GM18873 (cell line): ENCODE measurements around the gene ARHGEF17.

Source experiments
- ATAC-seq: cut with Tn5 transposase; IDR thresholded peaks from one replicate; pipeline ENCODE4 v1.9.1; 2021; ENCODE audit warnings: mild to moderate bottlenecking, moderate library complexity, moderate number of reproducible peaks; ENCODE audit not compliant: unreplicated experiment, low FRiP score

ARHGEF17 gene

DNA sequence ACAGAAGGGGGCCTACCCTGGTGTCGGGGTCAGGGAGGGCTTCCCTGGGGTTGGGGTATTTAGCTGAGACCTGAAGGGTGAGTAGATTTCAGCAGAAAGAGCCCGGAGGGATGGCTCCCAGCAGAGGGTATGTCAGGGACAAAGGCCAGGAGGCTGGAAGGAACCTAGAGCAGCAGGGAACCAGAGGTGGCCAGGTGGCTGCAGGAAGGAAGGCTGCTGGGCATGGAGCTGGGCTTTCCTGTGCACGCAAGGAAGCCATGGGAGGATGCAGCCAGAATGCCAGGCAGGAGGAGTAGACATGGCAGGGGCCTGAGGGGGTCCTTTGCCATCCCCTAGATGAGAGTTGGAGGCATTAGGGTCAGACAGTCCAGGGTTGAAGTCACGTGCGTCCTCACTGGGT, 40.8 kb downstream of the ARHGEF17 start:
- ATAC-seq, result no peak

DNA sequence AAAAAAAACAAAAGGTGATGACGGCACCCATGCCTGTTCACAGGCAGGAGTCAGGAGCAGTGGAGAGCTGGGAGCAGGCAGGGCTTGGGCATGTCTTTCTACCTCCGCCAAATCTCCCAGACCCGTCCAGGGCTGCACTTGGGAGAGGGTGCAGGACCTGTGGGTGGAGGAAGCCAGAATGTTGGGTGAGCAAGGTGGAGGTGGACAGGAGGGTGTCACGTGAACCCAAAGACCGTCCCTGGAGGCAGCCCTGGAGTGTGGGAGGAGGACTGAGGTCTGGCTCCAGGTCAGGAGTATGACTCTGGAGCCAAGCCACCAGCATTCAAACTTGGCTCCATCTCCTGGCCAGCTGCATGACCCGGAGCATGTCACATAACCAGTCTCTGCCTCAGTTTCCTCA, 41.6 kb downstream of the ARHGEF17 start:
- ATAC-seq, result no peak

DNA sequence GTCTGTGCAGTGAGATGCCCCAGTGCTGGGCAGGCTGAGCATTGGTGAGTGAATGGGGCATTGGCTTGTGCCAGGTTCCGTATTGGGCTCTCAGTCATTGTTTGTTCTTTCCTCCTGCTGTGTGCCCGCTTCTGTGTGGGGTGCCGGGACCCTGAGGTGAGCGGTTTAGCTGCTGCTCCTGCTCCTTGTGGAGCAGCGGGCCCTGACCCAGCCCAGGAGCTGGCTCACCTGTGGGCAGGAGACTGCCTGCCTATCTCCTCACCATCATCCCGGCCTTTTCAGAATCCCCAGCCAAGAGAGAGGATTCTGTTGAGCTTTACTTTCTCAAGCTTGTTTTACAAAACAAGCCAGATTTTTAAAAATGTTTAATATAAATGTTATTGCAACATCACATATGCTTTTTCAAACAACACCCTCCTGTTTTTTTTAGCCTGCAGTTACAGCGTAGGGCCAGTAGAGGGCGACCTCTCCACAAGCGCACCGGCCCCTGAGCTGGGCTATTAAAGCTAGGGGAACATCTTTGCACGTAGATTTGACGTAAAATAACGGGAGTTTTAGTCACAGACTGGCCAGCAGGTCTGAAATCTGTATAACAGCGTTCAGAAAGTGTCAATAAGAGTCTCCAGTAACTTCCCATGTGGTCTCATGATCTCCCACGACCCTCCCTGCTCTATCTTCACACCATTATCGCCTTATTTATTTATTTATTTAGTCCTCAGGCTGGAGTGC, 43.0 kb downstream of the ARHGEF17 start:
- no peak for ATAC-seq

DNA sequence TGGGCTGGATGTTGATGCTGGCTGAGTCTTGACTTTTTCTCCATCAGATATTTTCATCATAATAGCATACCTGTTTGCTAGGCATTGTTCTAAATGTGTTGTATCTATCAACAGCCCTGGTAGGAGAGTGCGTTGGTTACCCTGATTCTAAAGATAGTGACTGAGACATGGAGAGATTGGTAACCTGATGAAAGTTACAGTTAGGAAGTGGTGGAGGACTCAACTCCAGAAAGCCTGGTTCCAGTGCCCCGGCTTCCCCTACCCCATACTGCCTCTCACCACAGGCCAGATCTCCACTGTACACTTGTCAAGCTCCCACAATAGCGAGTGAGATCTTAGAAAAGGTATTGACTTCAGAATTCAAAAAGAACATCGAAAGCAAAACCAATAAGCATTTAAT, 45.3 kb downstream of the ARHGEF17 start:
- no peak for ATAC-seq

DNA sequence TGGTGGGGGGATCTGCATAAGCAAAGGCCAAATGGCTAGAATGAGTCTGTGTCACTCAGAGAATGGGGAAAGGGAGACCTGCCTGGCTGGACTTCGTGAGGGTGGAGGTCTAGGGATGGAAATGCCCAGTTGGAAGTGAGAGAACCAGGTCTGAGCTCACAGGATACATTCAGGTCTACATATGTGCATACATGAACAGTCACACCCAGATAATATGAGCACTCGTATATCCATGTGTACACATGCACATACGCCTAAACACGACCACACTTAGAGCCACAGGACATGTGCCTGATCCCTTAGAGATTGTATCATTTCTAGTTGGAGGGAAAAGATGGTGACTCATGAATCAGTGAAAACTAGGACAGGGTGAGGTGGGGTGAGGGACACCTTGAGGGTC, 47.0 kb downstream of the ARHGEF17 start:
- no peak for ATAC-seq

DNA sequence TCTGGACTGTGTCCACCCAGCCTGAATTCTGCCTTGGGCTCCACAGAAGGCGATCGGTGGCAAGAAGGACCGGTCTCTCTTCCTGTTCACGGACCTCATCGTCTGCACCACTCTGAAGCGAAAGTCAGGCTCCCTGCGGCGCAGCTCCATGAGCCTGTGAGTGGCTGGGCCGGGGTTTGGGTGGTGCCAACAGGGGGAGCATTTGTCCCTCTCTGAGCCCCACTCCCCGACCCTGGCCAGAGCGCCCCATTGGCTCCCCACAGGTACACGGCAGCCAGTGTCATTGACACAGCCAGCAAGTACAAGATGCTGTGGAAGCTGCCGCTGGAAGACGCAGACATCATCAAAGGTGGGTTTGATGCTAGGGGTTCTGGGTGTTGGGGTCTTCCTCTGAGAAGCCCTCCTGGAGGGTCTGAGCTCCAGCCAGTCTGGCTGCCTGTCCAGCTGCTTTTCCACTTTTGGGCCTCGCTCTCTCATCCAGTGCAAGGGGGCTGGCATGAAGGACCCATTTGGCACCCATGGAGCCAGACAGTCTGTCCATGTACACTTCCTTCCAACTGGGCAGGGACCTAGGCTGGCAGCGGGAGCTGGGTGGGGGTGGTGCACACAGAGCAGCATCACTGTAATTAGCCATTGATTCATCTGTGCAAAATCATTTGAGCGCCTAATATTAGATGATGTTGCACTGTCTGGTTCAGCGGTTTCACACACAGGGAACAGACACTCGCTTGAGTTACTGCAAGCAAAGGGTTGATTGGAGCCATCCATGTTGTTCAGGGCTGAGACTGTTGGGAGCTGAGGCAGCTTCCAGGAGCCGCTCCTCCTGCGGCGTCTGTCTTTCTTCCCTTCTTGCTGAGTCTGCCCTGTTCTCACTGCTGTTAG, 49.1 kb downstream of the ARHGEF17 start:
- no peak for ATAC-seq

DNA sequence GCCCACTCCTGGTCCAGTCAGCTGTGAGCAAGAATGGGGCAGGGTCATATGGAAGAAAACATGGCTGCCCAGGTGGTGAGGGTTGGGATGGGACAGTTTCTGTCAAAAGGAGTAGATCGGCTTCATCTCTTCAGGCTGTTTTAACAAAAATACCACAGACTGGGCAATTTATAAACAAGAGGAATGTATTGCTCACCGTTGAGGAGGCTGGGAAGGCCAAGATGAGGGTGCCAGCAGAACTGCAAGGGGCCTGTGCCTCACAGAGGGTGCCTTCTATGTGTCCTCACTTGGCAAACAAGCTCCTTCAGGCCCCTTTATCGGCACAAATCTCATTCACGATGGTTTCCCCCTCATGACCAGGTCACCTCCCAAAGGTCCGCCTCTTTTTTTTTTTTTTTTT, 50.0 kb downstream of the ARHGEF17 start:
- no peak for ATAC-seq

DNA sequence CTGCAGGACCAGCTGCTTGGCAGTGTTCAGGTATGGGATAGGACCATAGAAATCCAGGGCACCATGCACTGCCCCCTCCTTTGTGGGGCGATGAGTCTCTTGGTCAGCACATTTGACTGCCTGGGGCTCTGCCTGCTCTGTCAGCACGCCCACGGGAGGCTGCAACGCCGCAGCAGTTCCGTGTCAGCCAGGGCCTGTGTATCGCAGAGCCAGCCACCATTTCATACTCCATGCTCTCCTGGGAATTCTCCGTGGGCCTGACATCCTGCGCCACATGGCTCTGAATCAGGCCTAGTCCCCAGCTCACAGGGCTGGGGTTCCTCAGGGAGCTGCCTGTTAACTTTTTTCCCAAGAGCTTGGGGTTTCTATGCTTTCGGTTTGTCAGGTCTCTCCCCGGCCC, 51.3 kb downstream of the ARHGEF17 start:
- ATAC-seq, result no peak

DNA sequence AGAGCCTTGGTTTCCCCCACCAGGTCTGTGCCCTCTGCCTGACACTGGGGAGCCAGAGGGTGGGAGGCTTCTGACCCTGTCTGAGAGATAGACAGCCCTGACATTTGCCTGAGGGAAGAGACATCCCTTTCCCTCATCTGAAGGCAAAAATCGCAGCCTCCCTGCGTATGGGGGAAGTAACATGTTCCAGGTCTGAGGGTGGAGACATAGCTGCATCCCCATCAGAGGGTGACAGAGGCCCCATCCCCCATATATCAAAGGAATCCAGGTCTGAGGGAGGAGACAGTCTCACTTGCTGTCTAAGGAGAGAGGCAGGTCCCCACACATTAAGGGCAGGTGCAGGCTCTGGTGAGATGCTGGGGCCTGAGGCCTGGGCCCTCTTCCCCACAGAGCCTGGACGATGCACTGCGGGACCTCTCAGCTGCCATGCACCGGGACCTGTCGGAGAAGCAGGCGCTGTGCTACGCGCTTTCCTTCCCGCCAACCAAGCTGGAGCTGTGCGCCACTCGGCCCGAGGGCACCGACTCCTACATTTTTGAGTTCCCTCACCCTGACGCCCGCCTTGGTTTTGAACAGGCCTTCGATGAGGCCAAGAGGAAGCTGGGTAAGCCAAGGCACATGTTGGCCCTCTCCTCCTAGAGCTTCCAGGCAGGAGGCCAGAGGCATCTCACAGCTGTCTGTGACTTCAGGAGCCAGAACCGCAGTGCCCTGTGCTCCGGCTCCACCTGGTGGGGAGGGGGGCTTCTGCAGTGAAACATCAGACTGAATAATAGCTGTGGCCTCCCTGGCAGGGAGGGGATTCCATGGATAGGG, 52.1 kb downstream of the ARHGEF17 start:
- no peak for ATAC-seq

DNA sequence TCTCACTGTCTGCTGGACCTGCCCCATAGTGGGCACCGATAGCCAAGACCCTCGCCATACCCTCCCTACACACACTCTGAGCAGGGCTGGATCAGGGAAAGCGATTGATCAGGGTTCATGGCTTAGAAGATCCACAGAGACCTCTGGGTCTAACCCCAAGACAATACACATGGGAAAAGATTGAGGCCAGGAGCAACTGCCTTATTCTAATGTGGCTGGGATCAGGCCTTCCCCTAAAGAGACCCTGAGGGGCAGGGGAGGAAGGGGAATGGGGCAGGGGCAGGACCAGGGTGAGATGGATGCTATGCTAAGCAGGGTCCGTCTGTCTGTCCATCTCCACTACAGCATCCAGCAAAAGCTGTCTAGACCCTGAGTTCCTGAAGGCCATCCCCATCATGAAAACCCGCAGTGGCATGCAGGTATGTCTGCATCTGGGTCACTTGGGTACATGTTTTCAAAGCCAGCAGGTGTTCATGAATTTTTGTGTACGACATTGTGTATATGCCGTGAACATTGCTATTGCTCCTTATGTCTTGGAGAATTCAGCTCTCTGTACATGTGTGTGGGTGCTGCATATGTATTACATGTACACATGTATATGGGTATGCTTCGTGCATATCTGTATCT, 52.8 kb downstream of the ARHGEF17 start:
- ATAC-seq, result no peak

DNA sequence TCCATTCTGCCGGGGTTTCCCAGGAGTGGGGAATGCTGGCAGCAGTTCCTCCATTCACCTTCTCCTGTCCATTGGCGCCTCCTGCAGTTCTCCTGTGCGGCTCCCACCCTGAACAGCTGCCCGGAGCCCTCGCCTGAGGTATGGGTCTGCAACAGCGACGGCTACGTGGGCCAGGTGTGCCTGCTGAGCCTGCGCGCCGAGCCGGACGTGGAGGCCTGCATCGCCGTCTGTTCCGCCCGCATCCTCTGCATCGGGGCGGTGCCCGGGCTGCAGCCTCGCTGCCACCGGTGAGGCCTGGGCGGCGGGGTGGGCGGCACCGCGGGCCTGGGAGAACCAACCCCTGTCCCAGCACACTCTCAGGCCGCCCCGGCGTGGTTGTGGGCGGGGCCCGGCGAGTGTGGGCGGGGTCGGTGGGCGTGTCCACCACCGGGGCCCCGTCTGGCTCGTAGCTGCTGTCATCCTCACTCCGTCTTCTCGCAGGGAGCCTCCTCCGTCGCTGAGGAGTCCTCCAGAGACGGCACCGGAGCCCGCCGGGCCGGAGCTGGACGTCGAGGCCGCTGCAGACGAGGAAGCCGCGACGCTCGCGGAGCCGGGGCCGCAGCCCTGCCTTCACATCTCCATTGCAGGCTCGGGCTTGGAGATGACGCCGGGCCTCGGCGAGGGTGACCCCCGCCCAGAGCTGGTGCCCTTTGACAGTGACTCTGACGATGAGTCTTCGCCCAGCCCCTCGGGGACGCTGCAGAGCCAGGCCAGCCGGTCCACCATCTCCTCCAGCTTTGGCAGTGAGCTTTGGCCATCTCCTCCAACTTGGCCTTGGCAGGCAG, 54.1 kb downstream of the ARHGEF17 start:
- no peak for ATAC-seq

DNA sequence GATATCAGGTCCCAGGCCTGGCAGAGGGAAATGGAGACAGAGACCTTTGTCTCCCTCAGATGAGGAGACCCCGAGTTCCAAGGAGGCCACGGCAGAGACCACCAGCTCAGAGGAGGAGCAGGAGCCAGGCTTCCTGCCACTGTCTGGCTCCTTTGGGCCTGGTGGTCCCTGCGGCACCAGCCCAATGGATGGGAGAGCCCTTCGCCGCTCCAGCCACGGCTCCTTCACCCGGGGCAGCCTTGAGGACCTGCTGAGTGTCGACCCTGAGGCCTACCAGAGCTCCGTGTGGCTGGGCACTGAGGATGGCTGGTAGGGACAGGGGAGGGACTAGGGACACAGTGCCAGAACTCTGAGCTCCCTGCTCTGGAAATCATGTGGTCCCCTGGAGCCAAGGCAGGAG, 55.1 kb downstream of the ARHGEF17 start:
- no peak for ATAC-seq

DNA sequence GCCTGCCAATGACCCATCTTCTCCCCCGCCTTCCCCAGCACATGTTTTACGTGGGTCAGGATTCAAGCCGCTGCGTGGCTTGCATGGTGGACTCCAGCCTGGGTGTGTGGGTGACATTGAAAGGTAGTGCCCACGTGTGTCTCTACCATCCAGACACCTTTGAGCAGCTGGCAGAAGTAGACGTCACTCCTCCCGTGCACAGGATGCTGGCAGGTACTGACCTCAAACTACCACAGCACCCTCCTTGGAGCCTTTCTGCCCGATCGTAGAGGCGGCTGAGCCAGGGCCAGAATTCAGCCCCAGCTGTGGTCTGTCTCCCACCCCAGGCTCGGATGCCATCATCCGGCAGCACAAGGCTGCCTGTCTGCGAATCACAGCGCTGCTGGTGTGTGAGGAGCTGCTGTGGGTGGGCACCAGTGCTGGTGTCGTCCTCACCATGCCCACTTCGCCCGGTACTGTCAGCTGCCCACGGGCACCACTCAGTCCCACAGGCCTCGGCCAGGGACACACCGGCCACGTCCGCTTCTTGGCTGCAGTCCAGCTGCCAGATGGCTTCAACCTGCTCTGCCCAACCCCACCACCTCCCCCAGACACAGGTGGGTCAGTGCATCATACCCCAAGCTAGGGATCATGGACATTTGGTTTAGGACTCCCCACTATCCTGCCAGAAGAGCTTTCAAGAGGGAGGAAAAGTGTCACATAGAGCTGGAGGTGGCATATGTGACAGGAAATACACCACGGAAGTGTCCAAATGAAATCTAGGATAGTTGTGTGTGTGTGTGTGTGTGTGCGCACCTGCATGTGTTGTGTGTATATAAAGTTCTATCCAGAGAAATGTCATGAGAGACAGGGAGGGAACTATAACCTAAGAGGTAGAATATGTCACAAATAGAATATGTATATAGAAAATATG, 57.5 kb downstream of the ARHGEF17 start:
- ATAC-seq, result no peak

DNA sequence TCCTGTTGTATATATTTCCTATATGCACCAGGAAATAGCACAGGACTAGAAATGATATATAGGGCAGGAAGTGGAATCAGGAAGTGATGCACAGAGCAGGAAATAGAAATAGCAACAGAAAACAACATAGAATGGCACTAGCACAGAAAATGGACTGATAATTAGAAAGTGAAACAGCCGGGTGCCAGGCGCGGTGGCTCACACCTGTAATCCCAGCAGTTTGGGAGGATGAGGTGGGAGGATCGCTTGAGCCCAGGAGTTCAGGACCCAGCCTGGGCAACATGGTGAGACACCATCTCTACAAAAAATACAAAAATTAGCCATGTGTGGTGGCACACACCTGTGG, 58.2 kb downstream of the ARHGEF17 start:
- no peak for ATAC-seq

DNA sequence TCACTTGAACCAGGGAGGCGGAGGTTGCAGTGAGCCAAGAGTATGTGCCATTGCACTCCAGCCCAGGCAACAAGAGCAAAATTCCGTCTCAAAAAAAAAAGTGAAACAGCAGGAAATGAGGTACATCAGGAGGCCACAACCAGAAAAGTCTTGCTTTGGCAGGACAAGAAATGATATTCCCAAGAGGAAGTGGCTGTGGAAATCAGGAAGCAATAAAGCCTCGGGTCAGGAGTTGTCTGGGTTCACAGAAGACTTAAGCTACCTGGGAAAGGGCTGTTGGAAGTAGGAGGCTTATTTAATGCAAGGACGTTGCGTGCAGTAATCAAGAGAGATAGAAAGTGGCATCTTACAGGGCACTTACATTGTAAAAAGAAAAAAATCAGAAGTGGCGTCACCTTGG, 58.9 kb downstream of the ARHGEF17 start:
- no peak for ATAC-seq

DNA sequence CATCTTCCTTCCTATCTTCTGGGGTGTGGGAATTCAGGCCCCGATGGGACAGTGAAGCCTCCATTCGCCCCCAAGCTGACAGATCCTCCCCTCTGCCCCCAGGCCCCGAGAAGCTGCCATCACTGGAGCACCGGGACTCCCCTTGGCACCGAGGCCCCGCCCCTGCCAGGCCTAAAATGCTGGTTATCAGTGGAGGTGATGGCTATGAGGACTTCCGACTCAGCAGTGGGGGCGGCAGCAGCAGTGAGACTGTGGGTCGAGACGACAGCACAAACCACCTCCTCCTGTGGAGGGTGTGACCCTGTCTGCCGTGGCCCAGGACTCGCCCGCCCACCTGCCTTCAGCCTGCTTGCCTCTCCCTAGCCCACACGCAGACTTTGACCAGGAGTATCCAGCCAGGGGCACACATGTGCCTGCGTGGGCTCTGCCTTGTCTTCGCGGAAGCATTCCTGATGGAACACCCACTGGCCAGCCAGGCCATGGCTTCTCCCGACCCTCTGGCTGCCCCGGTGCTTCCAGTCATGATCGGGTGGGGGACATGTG, 59.5 kb downstream of the ARHGEF17 start:
- no peak for ATAC-seq

DNA sequence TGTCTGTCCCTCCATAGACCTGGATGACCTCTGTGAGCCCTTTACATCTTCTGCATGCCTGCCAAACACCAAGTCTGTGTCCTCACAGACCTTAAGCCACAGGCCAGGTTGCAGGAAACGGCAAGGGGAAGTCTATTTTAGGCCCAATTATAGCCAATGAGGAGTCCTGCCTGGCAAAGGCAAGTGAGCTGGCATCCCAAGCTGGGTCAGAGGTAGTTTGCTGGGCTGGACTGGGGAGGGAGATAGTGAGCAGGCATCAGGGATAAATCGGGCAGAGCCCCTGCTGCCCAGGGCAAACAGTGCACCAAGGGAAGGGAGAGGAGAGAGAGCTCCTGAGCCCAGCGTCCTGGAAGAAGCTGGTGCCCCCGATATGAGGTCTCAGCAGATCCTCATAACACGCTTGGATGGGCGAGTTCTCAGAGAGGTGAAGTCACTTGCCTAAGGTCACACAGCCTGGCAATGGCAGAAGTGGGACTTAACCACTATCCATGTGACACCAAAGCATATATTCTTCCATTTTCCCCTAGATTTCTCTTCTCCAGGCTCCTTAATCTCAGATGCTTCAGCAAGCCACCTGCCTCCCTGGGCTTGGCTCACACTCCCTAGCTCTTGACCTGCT, 64.4 kb downstream of the ARHGEF17 start:
- no peak for ATAC-seq

DNA sequence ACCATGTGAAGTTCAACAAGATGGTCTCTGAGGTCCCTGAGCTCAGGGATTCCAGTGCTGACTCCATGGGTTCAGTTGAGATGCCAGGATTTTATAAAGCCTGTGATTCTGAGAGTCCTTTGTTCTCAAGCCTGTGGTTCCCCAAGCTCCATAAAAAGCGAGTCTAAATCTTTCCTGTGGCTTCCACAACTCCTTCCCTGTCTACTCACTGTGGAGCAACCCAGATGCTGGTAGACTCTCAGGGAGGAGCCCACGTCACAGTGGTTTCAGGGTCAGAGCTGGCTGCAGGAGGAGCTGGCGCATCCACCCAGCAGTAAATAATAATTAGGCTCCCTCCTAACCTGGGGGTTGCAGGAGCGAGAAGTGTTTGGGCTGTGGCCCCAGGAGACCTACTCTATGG, 66.1 kb downstream of the ARHGEF17 start:
- ATAC-seq, result no peak
